Panc1 (cell line): ENCODE results near the gene TMEM87B. TPM values are rescaled to one million over a fixed set of nuclear protein-coding genes. Genes with fewer than 3 reads are reported as not detected.

Experiments
- ATAC-seq: fragments of 200-7000 bp; cut with Tn5 transposase; 2 replicates; pipeline ENCODE4 v1.9.1; 2020; ENCODE audit warnings: mild to moderate bottlenecking, moderate library complexity
- BruUV-seq: library from RNA; stranded (reverse); fragments of 400-500 nt; replicated peaks from 2 replicates; lab custom pipeline; 2021; lab: Mats Ljungman, UMichigan
- CTCF ChIA-PET: fragments of 300-600 bp; sonication (Branson Sonifier 250); formaldehyde crosslinking; loops from one replicate; lab custom pipeline; 2022; ENCODE audit warnings: antibody characterized with exemption; lab: Charles Lee
- POLR2A ChIA-PET: fragments of 300-600 bp; sonication (Branson Sonifier 250); formaldehyde crosslinking; loops from one replicate; lab custom pipeline; 2022; ENCODE audit warnings: antibody characterized with exemption; lab: Charles Lee
- DNase-seq: peaks from one replicate; pipeline ENCODE4 v3.0.0-alpha.2; 2010; ENCODE audit warnings: low read depth, low spot score
- H3K27ac ChIP-seq: 2 replicates; pipeline ENCODE4 v1.5.1; 2011; ENCODE audit warnings: mild to moderate bottlenecking, low read length, inconsistent platforms
- H3K27me3 ChIP-seq: fragments of 200-500 bp; sonication (Bioruptor generic); 2 replicates; pipeline ENCODE4 v1.6.0; 2014; ENCODE audit warnings: low read length, inconsistent platforms; ENCODE audit not compliant: control insufficient read depth, insufficient read depth
- H3K36me3 ChIP-seq: fragments of 200-500 bp; sonication (Bioruptor generic); 2 replicates; pipeline ENCODE4 v1.5.1; 2014; ENCODE audit warnings: inconsistent platforms, mild to moderate bottlenecking, low read length, moderate library complexity; ENCODE audit not compliant: control insufficient read depth, insufficient read depth
- H3K4me1 ChIP-seq: 2 replicates; pipeline ENCODE4 v1.5.1; 2011; ENCODE audit warnings: inconsistent platforms, mild to moderate bottlenecking, low read length, moderate library complexity; ENCODE audit not compliant: control insufficient read depth, insufficient read depth
- H3K4me3 ChIP-seq, 2 experiments: 2 replicates each; pipeline ENCODE4 v1.5.1; 2011 to 2012; ENCODE audit warnings: low read depth in 2 of 2, low read length in 2 of 2, mild to moderate bottlenecking in 2 of 2, inconsistent platforms in 1 of 2, moderate library complexity in 1 of 2
- H3K9me3 ChIP-seq: fragments of 200-500 bp; sonication (Bioruptor generic); 2 replicates; pipeline ENCODE4 v1.5.1; 2014; ENCODE audit warnings: low read depth, mild to moderate bottlenecking, inconsistent platforms, low read length, moderate library complexity; ENCODE audit not compliant: control insufficient read depth, insufficient read depth
- CTCF ChIP-seq: fragments of 450-650 bp; IDR thresholded peaks from 2 replicates; pipeline ENCODE4 v1.5.1; 2017; ENCODE audit warnings: mild to moderate bottlenecking
- POLR2AphosphoS5 ChIP-seq: IDR thresholded peaks from 2 replicates; pipeline ENCODE4 v1.6.1; 2012; ENCODE audit warnings: mild to moderate bottlenecking, low read depth, low read length, moderate library complexity
- REST ChIP-seq, 2 experiments: IDR thresholded peaks; 2 replicates each; pipeline ENCODE4 v1.6.1; 2011 to 2012; ENCODE audit warnings: low read depth in 2 of 2, control low read depth in 1 of 2, low read length in 1 of 2, mild to moderate bottlenecking in 1 of 2, moderate library complexity in 1 of 2; ENCODE audit not compliant: insufficient read depth in 1 of 2
- SIN3A ChIP-seq: IDR thresholded peaks from 2 replicates; pipeline ENCODE4 v1.6.1; 2012; ENCODE audit warnings: low read depth, mild to moderate bottlenecking, low read length, moderate library complexity, borderline replicate concordance; ENCODE audit not compliant: insufficient read depth
- TCF7L2 ChIP-seq: IDR thresholded peaks from 2 replicates; pipeline ENCODE4 v1.6.1; 2011; ENCODE audit warnings: mild to moderate bottlenecking, low read depth, low read length, inconsistent platforms
- in situ Hi-C: cut with HindIII; loops from 2 replicates; pipeline ENCODE4 v1.10.0; 2016; ENCODE audit warnings: low sequenced_read_pairs, low pct_unique_long_range_greater_than_20kb
- intact Hi-C: fragments of 100-400 bp; cut with micrococcal nuclease; formaldehyde crosslinking; loops from one replicate; pipeline ENCODE4 v1.10.0; 2022; ENCODE audit not compliant: unreplicated experiment
- total RNA-seq: library from RNA; stranded (reverse); gene quantifications from one replicate; pipeline ENCODE4 v1.2.1, GENCODE V29; 2021; ENCODE audit not compliant: unreplicated experiment

Gene TMEM87B
- total RNA-seq, 1 experiment from 2014 or later = 22.8 TPM

- no peak for ATAC-seq
- TF ChIP-seq REST (IDR thresholded peaks at IDR 0.05; ENCODE audit: insufficient read depth in 1 of 2, low read depth in 2 of 2, low read length in 1 of 2) (no peak), CTCF (peak; percentile 72; the same call in 1 of the 2 replicates), TCF7L2 (no peak), POLR2AphosphoS5 (no peak)
- DNase-seq = no peak
- H3K27ac ChIP-seq = no peak overlapping the region
- in situ Hi-C loops = no loop called here
- H3K4me1 ChIP-seq = no peaks in the 10 kb centered on the region
- CTCF ChIA-PET = interaction anchor here (0.9 kb wide), 2 partner anchors 138 to 312 kb away, joined by 4 read pairs; partner anchors contain the start of gene RGPD8
- intact Hi-C loops = loop anchor here (10.0 kb wide), 1 partner anchor 133 kb away; the partner anchor contains the start of gene ZC3H8
- no TSS peak for BruUV-seq
- H3K36me3 ChIP-seq = peaks cover 6% of the 10 kb centered on the region; the same call in 1 of the 2 replicates
- POLR2A ChIA-PET = no interaction called here
- H3K4me3 ChIP-seq = no peak overlapping the region
- H3K9me3 ChIP-seq = no peaks in the 10 kb centered on the region
- no peaks in the 10 kb centered on the region for H3K27me3 ChIP-seq
These were observed 66.7 kb downstream of the TMEM87B start for GRCh38 chr2:112121682-112122254.

- in situ Hi-C loops = no loop called here
- Histone ChIP-seq H3K27ac (no peak overlapping the region), H3K36me3 (no peaks in the 10 kb centered on the region), H3K9me3 (no peaks in the 10 kb centered on the region), H3K27me3 (no peaks in the 10 kb centered on the region), H3K4me3 (no peak overlapping the region), H3K4me1 (no peaks in the 10 kb centered on the region)
- TF ChIP-seq REST (IDR thresholded peaks at IDR 0.05; ENCODE audit: insufficient read depth in 1 of 2, low read depth in 2 of 2, low read length in 1 of 2) (no peak), SIN3A (no peak), TCF7L2 (no peak), CTCF (no peak), POLR2AphosphoS5 (no peak)
- no TSS peak for BruUV-seq
- intact Hi-C loops = loop anchor here (10.0 kb wide), 1 partner anchor 126 kb away; the partner anchor contains the start of gene ZC3H8
- DNase-seq (no peak), ATAC-seq (no peak)
- CTCF ChIA-PET = no interaction called here
- POLR2A ChIA-PET = no interaction called here
These were observed 74.0 kb downstream of the TMEM87B start for GRCh38 chr2:112129060-112129459.
